Fibroblast of peridontal ligament (primary cell): Measurements from ENCODE around the gene SDSL.

Source experiments
- DNase-seq: peaks from one replicate; pipeline ENCODE4 v3.0.0-alpha.2; 2010; ENCODE audit errors: extremely low read depth

SDSL gene

DNA sequence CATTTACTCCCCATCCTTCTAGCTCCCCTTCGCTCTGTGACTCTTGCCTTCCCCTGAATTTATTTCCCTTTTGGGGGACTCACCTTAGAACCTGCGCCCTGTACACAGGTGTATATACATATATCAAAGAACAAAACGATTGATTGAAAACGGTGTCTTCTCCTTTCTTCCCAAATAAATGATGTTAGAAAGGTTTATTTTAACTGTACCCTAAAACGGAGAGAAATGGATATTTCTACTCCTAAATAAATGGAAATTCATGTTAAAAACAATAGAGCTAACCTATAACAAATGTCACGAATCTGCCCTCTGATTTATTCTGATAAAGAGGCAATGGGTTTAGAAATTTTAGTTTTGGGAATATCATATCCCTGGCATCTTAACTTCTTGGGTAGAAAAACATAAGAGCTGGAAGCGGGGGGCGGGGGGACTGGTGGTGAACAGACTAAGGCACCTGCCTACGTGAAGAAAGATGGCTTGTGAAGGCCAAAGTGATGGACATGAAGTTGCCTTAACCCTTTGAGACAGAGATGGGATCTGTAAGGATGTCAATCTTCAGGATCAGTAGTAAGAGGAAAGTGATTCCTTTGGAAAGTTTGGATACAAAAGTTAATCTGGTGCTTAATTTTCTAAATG is 58.3 kb downstream of the SDSL start:
- DNase-seq = no peak

DNA sequence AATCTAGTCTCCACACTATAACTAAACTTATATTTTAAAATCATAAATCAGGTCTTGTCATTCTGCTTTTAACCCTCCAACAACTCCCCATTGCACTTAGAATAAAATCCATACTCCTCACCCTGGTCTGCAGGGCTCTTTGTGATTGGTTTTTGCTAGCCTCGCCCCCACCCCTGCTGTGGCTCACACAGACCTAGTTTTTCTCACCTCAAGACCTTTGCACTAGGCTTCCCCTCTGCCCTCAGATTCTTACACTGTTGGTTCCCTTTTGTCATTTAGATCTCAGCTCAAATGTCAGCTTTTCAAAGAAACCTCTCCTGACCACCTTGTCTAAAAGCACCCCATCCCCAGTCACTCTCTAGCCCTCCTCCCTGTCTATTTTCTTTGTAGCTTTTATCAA is 60.2 kb downstream of the SDSL start:
- no peak for DNase-seq

DNA sequence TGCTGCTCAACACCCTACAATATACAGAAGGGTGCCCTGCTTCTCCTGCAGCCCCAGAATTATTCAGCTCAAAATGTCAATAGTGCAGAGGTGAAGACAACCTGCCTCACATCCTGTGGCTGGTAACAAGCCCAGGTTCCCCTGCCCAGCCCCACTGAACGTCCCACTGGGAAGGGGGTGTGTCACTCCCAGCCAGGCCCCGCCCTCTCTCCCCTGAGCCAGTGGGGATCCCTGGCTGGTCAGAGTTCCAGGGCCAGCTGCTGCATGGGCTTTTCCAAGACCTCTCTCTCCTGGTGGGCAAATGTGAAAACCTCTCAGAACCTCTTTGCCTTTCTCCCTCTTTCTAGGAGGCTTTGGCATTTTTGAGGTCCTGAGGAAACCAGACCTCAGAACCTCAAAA is 63.1 kb downstream of the SDSL start:
- DNase-seq = no peak

DNA sequence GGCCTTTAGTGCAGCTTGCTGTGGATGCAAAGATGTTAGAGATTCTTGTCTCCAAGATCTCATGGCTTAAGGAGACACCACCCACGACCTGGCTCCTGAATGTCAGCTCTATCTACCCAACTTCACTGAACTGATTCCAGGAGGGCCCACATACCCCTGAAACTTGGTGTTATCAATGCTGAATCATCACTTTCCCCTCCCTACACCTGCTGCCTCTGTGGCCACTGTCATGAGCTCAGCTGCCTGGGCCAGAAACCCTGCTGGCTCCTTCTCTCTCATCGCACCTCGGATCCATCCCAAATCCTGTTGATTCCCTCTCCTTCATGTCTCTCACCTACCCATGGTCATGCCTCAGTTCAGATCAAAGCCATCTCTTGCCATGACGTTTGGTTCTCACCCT is 64.5 kb downstream of the SDSL start:
- no peak for DNase-seq
